ENCODE measurements around the gene PDCD1LG2.

PDCD1LG2 gene

DNA sequence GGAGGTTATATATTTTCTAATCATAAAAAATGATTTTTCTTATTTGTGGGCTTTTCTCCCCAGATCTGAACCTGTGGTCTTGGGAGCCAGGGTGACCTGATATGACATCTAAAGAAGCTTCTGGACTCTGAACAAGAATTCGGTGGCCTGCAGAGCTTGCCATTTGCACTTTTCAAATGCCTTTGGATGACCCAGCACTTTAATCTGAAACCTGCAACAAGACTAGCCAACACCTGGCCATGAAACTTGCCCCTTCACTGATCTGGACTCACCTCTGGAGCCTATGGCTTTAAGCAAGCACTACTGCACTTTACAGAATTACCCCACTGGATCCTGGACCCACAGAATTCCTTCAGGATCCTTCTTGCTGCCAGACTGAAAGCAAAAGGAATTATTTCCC lies 59.6 kb downstream of the PDCD1LG2 start:
- DNase-seq (ENCODE audit: low read depth in 1 of 2, low spot score in 1 of 2) = no peak
- no peak overlapping the region for H3K27ac ChIP-seq (replicated peaks)
- TF ChIP-seq POLR2AphosphoS5 (IDR thresholded peaks at IDR 0.05; ENCODE audit: low read depth) (no peak), GABPA (IDR thresholded peaks at IDR 0.05; ENCODE audit: low read depth) (no peak), SPI1 (IDR thresholded peaks at IDR 0.05; ENCODE audit: borderline replicate concordance, low read depth) (no peak)
- TF ChIP-seq, protein P1, sequence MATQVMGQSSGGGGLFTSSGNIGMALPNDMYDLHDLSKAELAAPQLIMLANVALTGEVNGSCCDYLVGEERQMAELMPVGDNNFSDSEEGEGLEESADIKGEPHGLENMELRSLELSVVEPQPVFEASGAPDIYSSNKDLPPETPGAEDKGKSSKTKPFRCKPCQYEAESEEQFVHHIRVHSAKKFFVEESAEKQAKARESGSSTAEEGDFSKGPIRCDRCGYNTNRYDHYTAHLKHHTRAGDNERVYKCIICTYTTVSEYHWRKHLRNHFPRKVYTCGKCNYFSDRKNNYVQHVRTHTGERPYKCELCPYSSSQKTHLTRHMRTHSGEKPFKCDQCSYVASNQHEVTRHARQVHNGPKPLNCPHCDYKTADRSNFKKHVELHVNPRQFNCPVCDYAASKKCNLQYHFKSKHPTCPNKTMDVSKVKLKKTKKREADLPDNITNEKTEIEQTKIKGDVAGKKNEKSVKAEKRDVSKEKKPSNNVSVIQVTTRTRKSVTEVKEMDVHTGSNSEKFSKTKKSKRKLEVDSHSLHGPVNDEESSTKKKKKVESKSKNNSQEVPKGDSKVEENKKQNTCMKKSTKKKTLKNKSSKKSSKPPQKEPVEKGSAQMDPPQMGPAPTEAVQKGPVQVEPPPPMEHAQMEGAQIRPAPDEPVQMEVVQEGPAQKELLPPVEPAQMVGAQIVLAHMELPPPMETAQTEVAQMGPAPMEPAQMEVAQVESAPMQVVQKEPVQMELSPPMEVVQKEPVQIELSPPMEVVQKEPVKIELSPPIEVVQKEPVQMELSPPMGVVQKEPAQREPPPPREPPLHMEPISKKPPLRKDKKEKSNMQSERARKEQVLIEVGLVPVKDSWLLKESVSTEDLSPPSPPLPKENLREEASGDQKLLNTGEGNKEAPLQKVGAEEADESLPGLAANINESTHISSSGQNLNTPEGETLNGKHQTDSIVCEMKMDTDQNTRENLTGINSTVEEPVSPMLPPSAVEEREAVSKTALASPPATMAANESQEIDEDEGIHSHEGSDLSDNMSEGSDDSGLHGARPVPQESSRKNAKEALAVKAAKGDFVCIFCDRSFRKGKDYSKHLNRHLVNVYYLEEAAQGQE (IDR thresholded peaks at IDR 0.05; ENCODE audit: insufficient replicate concordance, low read depth) = no peak
- TF ChIP-seq, protein P2, sequence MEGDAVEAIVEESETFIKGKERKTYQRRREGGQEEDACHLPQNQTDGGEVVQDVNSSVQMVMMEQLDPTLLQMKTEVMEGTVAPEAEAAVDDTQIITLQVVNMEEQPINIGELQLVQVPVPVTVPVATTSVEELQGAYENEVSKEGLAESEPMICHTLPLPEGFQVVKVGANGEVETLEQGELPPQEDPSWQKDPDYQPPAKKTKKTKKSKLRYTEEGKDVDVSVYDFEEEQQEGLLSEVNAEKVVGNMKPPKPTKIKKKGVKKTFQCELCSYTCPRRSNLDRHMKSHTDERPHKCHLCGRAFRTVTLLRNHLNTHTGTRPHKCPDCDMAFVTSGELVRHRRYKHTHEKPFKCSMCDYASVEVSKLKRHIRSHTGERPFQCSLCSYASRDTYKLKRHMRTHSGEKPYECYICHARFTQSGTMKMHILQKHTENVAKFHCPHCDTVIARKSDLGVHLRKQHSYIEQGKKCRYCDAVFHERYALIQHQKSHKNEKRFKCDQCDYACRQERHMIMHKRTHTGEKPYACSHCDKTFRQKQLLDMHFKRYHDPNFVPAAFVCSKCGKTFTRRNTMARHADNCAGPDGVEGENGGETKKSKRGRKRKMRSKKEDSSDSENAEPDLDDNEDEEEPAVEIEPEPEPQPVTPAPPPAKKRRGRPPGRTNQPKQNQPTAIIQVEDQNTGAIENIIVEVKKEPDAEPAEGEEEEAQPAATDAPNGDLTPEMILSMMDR (IDR thresholded peaks at IDR 0.05; ENCODE audit: insufficient read depth, low read length) = no peak
- no peak overlapping the region for H3K4me3 ChIP-seq (replicated peaks; ENCODE audit: insufficient read depth, low read length)
- H3K27me3 ChIP-seq (ENCODE audit: insufficient read depth, poor library complexity, severe bottlenecking) = no peaks in the 10 kb centered on the region

DNA sequence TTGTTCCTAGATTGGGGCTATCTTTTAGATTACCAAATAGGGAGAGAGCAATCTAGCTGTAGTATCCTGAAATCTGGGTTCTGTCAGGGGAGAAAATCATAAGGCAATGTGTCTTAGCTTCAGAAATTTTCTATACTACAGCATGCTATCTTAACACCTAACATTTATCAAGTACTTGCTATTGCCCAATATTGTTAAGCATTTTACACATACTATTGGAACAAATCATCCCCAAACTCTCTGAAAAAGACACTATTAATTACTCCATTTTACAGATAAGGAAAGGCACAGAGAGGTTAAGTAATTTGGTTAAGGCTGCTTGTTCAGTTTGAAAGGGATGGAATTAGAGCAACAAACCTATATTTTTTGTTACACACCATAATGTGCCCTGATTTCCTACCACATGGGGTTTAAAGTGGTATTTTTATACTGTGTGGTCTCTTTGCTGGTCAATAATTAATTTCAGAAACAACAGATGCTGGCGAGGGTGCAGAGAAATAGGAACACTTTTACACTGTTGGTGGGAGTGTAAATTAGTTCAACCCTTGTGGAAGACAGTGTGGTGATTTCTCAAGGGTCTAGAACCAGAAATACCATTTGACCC lies 61.4 kb downstream of the PDCD1LG2 start:
- Histone ChIP-seq H3K27ac (replicated peaks) (no peak overlapping the region), H3K4me3 (replicated peaks; ENCODE audit: insufficient read depth, low read length) (no peak overlapping the region), H3K27me3 (ENCODE audit: insufficient read depth, poor library complexity, severe bottlenecking) (no peaks in the 10 kb centered on the region)
- TF ChIP-seq GABPA (IDR thresholded peaks at IDR 0.05; ENCODE audit: low read depth) (no peak), POLR2AphosphoS5 (IDR thresholded peaks at IDR 0.05; ENCODE audit: low read depth) (no peak), SPI1 (IDR thresholded peaks at IDR 0.05; ENCODE audit: borderline replicate concordance, low read depth) (no peak)
- TF ChIP-seq, protein P2 (IDR thresholded peaks at IDR 0.05; ENCODE audit: insufficient read depth, low read length) = no peak
- TF ChIP-seq, protein P1 (IDR thresholded peaks at IDR 0.05; ENCODE audit: insufficient replicate concordance, low read depth) = no peak
- no peak for DNase-seq (ENCODE audit: low read depth in 1 of 2, low spot score in 1 of 2)

DNA sequence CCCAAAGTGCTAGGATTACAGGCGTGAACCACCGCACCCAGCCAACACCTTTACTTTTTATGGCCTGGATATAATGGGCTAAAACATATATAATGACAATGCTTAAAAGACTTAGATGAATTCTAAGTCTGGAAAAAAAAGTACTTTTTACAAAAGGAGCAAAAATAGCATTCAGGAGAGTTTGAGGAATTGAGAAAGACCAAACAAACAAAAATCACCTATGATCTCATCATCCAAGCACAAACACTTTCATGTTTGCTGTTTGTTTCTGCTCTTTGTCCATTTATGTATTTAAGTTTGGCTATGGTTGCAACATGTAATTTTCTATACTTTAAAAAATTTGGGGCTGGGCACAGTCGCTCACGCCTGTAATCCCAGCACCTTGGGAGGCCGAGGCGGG lies 63.8 kb downstream of the PDCD1LG2 start:
- no peak overlapping the region for H3K27ac ChIP-seq (replicated peaks)
- H3K4me3 ChIP-seq (replicated peaks; ENCODE audit: insufficient read depth, low read length) = no peak overlapping the region
- no peaks in the 10 kb centered on the region for H3K27me3 ChIP-seq (ENCODE audit: insufficient read depth, poor library complexity, severe bottlenecking)
- no peak for DNase-seq (ENCODE audit: low read depth in 1 of 2, low spot score in 1 of 2)
- TF ChIP-seq SPI1 (IDR thresholded peaks at IDR 0.05; ENCODE audit: borderline replicate concordance, low read depth) = no peak

DNA sequence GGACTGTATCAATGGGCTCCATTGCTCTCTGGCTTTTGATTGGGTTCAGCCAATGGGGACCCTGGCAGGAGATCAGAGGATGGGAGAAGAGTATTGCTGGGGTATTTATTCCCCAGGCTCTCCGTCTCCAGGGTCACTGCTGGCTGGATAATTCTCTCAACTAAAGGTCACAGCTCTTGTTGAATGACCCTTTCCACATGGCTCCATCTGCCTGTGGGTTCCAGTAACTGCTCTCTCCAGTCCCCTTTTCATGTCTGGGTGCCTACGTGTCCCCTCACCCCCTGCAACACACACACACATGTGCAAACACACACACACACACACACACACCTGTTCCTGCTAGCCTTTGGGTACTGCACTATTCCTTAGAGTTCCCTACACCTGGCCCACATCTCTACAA lies 64.7 kb downstream of the PDCD1LG2 start:
- peak in 1 of 2 experiments; percentile 25 for DNase-seq (ENCODE audit: low read depth in 1 of 2, low spot score in 1 of 2)
- no peak overlapping the region for H3K27ac ChIP-seq (replicated peaks)
- TF ChIP-seq GABPA (IDR thresholded peaks at IDR 0.05; ENCODE audit: low read depth) (no peak), POLR2AphosphoS5 (IDR thresholded peaks at IDR 0.05; ENCODE audit: low read depth) (no peak)
- TF ChIP-seq, protein P2 (IDR thresholded peaks at IDR 0.05; ENCODE audit: insufficient read depth, low read length) = no peak
- TF ChIP-seq, protein P1 (IDR thresholded peaks at IDR 0.05; ENCODE audit: insufficient replicate concordance, low read depth) = no peak
- no peaks in the 10 kb centered on the region for H3K27me3 ChIP-seq (ENCODE audit: insufficient read depth, poor library complexity, severe bottlenecking)
- no peak overlapping the region for H3K4me3 ChIP-seq (replicated peaks; ENCODE audit: insufficient read depth, low read length)

Data from HL-60 (cell line).